Ramos (cell line): Measurements from ENCODE around the gene CCDC92B.

ENCODE experiments used
- in situ Hi-C: fragments of 300-500 bp; cut with MboI; formaldehyde crosslinking; loops from one replicate; pipeline ENCODE4 v1.14.3; 2022; ENCODE audit warnings: low sequenced_read_pairs; ENCODE audit not compliant: unreplicated experiment

Gene CCDC92B

GRCh38 chr17:2723505-2723996, 25.9 kb downstream of the CCDC92B start:
- in situ Hi-C loops = no loop called here

DNA sequence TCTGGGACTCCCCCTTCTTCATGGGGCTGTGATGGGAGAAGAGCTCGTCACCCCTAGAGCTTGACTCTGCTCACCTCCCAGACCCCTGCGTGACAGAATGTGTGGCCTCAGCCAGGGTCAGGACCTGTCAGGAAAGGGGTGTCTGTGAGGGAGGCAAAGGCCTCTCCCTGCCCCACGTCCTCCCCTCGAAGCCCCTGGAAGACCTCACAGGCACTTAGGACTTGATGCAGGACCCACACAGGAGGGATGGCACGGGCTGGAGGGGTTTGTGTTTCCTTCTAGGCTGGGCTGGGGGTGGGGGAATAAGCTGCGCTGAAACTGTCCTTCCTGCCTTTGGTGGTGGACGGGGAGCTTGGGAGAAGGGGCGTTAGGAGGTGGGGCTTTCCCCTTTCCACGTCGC, 26.8 kb downstream of the CCDC92B start:
- in situ Hi-C loops = no loop called here

DNA sequence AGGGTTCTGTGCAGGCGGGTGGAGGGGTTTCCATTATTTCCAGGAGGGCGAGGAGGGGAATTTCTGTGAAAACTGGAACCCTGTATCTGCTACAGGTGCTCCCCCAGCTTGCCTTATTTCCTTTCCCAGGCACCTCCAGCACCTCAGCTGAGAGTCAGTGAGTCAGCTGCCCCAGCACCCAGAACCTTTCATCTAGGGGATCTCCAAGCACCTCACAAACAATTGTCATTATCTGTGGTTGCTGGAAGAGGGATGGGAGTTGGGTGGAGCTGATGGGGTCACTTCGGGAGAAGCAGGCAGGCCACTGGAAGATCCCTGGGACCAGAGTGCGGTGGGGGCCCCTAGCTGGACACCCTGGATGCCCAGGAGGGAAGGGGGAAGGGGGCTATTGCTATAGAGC, 27.8 kb downstream of the CCDC92B start:
- in situ Hi-C loops = no loop called here

- in situ Hi-C loops = no loop called here
Measured at GRCh38 chr17:2719861-2720260, 29.6 kb downstream of the CCDC92B start.

- in situ Hi-C loops = no loop called here
Measured at GRCh38 chr17:2718150-2718938, 31.1 kb downstream of the CCDC92B start.

DNA sequence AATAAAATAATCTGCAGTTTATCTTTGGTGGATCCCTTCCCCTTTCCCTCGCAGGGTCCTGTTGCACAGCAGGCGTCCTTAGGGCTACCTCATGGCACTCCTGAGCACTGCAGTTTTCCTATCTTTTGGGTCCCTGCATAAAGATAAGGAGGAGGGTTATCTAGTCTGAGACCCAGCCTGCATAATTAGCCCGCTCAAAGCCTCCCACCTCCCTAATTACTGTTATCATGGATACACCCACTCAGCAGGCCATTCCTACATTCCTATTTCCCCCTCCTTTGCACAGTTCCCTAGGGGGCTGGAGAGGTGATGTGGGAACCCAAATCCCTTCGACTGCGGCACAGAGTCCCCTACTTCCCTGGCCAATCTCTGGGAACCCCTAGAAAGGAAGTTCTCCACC, 32.8 kb downstream of the CCDC92B start:
- in situ Hi-C loops = no loop called here

- in situ Hi-C loops = no loop called here
Measured at GRCh38 chr17:2713881-2714280, 35.6 kb downstream of the CCDC92B start.

DNA sequence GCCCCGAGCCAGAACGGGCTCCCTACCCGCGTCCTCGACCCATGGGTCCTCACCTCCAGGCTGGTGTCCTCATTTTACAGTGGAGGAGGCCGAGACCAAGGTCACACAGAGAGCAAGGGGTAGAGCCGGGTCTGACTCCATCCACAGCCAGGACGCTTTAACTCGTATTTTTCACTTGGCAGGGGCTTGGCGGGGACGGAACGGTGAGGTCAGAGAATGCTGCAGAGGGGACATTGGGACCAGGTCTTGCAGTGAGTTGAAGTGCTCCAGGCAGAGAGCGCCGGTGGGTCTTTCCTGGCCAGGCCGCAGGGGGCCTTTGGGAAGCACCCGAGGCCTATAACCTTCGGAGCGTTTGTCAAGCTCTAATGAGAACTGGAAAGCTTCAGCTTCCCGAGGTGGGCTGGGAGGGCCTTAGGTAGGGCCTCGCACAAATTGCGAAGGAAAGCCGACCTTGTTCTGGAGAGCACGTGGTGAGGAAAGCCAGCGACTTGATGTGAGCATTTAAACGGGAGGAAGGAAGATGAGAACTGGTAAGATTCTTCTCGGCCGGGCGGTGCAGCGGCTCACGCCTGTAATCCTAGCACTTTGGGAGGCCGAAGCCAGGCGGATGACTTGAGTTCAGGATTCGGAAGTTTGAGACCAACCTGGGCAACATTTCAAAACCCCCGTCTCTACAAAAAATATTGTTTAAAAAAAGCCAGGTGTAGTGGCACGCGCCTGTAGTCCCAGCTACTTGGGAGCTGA, 37.0 kb downstream of the CCDC92B start:
- in situ Hi-C loops = no loop called here

GRCh38 chr17:2711608-2712299, 37.7 kb downstream of the CCDC92B start, which contains the start of gene CLUH:
Gene CLUH (minus strand): TSS chr17:2711764. CDS start chr17:2711661, 103 bp downstream.
- in situ Hi-C loops = no loop called here

DNA sequence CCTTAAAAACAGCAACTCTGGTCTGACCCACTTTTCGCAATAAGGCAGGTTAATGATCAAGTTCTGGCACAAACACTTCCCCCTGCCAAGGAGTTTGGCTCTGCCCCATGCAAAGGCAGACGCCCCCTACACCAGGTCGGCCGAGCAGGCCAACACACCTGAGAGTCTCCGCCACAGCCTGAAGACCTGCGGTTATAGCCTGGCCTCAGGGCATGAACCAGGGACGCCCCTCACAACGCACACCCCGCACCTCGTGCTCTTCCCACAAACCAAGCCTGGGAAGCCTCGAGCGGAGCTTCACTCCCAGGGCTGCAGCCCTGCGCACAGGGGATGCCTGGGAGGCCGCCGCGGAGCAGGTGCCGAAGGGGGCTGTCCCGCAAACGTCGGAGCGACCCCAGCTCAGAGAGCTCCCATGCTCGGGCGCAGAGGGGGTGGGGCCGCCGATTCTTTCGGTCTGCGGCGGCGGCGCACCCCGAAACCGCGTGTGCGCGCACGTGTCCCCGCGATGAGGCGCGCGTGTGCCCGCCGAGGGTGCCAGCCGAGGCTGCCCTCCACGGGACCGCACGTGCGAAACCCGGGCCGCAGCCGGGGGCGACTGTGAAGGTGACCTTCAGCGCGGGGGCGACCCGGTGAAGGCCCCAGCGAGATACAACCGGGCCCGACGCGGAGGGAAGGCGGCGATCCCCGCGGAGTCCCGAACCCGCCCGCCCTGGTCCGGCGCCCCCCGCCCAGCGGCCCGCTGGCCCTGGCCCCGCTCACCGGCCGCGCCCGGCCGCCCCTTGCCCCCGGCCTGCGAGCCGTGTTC, 38.4 kb downstream of the CCDC92B start:
- in situ Hi-C loops = no loop called here

DNA sequence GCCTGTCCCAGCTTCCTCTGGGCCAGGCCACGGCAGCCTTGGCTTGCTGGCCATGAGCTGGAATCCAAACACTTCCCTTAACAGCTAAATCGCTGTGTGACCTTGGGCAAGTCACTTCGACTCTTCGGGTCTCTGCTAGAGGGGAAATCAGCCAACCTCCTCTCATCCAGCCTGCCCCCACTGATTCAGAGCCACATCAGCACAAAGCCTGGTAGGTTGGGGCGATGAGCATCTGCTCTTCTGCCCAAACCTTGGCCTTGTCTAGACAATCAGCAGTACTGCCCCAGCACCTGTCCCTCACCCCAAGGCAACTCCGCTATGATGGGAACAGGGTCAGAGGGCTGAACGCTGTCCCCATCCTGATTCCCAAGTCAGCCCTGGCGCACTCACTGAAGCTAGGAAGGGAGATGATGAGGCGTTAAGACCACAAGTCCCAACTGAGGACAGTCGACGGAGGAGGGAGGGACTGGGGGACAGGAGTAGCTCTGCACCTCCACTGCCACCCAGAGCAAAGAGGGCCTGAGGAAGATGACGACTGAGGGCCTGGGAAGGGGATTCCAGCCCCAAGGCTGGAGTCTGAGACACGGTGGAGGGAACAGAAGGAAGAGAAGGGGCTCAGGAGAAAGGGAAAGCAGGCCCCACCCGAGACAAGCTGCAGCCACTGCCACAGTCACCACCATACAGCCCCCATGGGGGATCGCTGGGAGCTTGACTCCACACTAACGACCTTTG, 39.2 kb downstream of the CCDC92B start:
- in situ Hi-C loops = no loop called here

DNA sequence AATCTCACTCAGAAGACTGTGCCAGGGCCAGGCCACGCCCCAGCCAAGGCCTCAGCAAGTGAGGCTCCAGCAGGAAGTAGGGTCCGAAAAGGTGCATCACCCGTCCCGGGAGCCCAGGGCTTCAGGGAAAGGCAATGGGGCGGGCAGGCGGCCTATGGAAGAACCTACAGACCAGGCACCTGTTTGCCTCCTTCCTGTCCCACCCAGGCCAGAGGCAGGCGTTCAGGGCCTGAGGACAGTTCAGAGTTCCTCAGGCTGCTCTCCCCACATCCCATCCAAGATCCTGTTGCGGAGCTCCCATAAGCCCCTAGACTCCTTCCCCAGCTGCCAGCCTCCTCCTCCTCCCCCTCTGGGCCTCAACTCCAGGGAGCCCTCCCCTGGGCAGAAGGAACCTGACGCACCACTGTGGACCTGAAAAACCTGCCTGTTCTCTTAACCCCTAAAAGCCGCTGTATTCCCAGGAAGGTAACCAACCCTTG, 40.2 kb downstream of the CCDC92B start:
- in situ Hi-C loops = no loop called here

DNA sequence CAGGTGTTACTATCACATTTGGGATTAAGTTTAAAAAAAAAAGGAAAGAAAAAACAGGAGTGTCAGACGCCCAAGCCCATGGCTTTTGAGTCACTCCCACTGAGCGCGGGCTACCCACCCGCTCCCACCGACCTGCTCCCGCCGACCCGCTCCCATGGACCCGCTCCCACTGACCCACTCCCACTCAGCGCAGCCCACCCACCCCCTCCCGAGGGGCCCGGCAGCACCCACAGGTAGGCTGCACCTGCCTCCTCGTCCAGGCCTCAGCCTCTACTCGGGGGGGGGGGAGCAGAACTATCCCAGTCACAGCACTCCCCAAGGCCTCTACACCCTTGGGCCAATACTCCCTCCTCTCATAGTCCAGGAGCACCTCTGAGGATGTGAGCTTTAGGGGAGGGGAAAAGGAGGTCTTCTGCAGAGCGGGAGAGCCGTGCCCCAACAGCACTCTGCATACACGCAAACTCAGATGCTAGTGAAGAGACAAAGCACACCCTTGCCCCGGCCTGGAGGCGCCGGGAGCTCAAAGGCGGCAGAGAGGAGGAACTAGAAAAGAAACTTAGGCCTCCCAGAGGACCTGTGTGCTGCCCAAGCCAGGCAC, 40.8 kb downstream of the CCDC92B start:
- in situ Hi-C loops = no loop called here

- in situ Hi-C loops = no loop called here
Measured at GRCh38 chr17:2707721-2708584, 41.5 kb downstream of the CCDC92B start.

- in situ Hi-C loops = no loop called here
Measured at GRCh38 chr17:2706911-2707510, 42.4 kb downstream of the CCDC92B start.

DNA sequence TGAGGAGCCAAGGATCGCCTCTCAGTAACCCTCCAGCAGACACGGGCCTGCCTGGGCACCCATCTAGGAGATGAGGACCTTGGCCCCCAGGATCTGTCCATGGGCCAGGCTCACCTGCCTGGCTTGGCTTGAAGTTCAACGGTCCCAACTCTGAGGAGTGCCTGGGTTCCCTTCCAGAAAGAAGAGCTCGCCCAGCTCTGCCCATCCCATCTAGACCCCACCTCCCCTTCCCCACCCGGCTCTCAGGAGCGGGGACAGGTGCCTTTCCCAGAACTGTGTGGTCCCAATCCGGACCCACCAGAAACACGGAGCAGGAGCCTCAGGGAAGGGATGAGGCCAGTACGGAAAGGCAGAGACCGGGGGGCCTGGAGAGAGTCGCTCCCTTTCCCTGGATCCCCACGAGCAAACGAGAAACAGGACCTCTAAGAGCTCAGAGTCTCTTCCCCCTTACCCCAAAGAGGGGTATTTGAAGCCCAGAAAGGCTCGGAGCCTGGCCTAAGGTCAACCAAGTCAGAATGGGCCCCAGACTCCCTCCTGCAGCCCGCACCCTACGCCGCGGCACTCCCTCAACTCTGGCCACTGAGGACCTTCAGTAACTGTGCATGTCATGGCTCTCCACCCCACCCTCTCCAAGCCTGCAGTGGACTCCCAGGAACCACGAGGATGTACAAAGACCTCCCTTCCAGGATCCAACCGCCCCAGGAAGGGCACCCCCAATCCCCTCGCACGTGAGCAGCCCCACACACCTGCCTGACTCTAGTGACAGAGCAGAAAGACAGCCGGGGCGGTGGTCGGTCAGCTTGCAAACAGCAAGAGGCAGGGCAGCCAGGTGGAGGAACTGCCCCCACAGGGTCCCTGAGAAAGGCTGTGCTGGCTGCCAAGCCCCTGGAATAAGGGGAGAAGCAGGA, 43.3 kb downstream of the CCDC92B start:
- in situ Hi-C loops = no loop called here

DNA sequence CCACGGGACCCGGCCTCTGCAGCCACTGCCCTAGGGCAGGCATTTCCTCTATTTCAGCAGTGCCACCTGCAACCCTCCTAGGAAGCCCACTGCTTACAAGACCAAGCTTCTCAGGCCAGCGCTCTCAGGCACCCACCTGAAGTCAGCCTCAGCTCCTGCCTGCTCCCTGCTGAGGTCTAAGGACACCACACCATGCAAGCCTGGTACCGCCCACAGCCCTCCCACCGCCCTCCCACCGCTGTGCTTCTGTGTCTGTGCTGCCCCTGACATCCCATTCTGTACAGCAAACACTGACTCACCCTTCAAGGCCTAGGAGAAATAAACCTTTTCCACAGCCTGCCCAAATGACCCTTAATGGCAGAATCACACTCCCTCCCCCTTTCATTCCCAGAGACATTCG, 44.2 kb downstream of the CCDC92B start:
- in situ Hi-C loops = no loop called here
